ENCODE measurements around the gene PSME1.

PSME1 gene

GRCh38 chr14:24130717-24131548 lies 5.1 kb upstream of the PSME1 start:
- no peak overlapping the region for H3K4me3 Mint-ChIP-seq
- H3K4me1 Mint-ChIP-seq: peaks cover 34% of the 10 kb centered on the region
- H3K9me3 Mint-ChIP-seq: no peaks in the 10 kb centered on the region
- H3K27me3 Mint-ChIP-seq (ENCODE audit: low read depth, poor library complexity): peaks cover 13% of the 10 kb centered on the region
- no peak for TF ChIP-seq CTCF (IDR thresholded peaks at IDR 0.05)
- H3K36me3 Mint-ChIP-seq (ENCODE audit: low read depth): no peaks in the 10 kb centered on the region
- H3K27ac Mint-ChIP-seq: peak overlapping the region; percentile 73
- no peak for DNase-seq

GRCh38 chr14:24131549-24131966 lies 4.4 kb upstream of the PSME1 start:
- DNase-seq: no peak
- Mint-ChIP-seq H3K27ac (no peak overlapping the region), H3K36me3 (ENCODE audit: low read depth) (no peaks in the 10 kb centered on the region), H3K4me1 (peaks cover 36% of the 10 kb centered on the region), H3K4me3 (no peak overlapping the region), H3K27me3 (ENCODE audit: low read depth, poor library complexity) (peaks cover 13% of the 10 kb centered on the region), H3K9me3 (no peaks in the 10 kb centered on the region)
- TF ChIP-seq CTCF (IDR thresholded peaks at IDR 0.05): no peak

GRCh38 chr14:24132061-24132685 lies 3.8 kb upstream of the PSME1 start:
- peaks cover 19% of the 10 kb centered on the region for H3K27me3 Mint-ChIP-seq (ENCODE audit: low read depth, poor library complexity)
- H3K4me3 Mint-ChIP-seq: no peak overlapping the region
- DNase-seq: no peak
- TF ChIP-seq CTCF (IDR thresholded peaks at IDR 0.05): no peak
- H3K4me1 Mint-ChIP-seq: peaks cover 42% of the 10 kb centered on the region
- no peaks in the 10 kb centered on the region for H3K9me3 Mint-ChIP-seq
- H3K36me3 Mint-ChIP-seq (ENCODE audit: low read depth): peaks cover 2% of the 10 kb centered on the region
- H3K27ac Mint-ChIP-seq: peak overlapping the region; percentile 68

- no peak for TF ChIP-seq CTCF (IDR thresholded peaks at IDR 0.05)
- peaks cover 47% of the 10 kb centered on the region for H3K4me1 Mint-ChIP-seq
- no peak overlapping the region for H3K4me3 Mint-ChIP-seq
- peaks cover 5% of the 10 kb centered on the region for H3K36me3 Mint-ChIP-seq (ENCODE audit: low read depth)
- H3K27ac Mint-ChIP-seq: no peak overlapping the region
- peaks cover 22% of the 10 kb centered on the region for H3K27me3 Mint-ChIP-seq (ENCODE audit: low read depth, poor library complexity)
- DNase-seq: no peak
- H3K9me3 Mint-ChIP-seq: no peaks in the 10 kb centered on the region
These were observed 3.0 kb upstream of the PSME1 start for GRCh38 chr14:24132976-24133375.

DNA sequence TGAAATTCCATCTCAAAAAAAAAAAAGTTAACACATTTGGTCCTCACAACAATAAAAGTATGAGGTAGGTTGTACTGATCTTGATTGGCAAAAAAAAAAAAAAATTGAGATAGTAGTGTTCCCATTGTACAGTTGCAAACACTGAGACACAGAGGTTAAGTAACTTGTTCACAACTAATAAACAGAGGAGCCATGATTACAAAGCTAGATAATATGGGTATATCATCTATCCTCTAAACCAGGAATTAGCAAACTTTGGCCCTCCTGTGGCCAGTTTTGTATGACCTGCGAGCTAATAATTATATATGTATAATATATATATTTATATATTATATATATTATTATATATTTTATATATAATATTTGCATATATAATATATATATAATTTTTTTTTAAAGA lies 2.3 kb upstream of the PSME1 start:
- TF ChIP-seq CTCF (IDR thresholded peaks at IDR 0.05): no peak
- Mint-ChIP-seq H3K27ac (no peak overlapping the region), H3K9me3 (no peaks in the 10 kb centered on the region), H3K27me3 (ENCODE audit: low read depth, poor library complexity) (peaks cover 22% of the 10 kb centered on the region), H3K36me3 (ENCODE audit: low read depth) (peaks cover 13% of the 10 kb centered on the region), H3K4me3 (no peak overlapping the region), H3K4me1 (peaks cover 54% of the 10 kb centered on the region)
- DNase-seq: no peak

DNA sequence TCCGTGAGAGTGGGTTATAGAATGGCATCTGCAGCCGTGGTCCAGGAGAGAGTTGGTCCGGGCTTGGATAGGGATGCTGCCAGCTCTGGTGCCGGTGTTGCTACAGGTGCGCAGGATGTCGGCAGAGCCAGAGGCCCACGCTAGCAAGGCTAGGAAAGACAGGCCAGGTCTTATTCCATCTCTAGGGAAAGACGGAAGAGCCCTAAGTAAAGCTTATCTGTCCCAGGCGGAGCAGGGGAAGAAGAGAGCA lies 485 bp upstream of the PSME1 start:
- peaks cover 22% of the 10 kb centered on the region for H3K27me3 Mint-ChIP-seq (ENCODE audit: low read depth, poor library complexity)
- peaks cover 67% of the 10 kb centered on the region for H3K4me1 Mint-ChIP-seq
- H3K36me3 Mint-ChIP-seq (ENCODE audit: low read depth): peaks cover 25% of the 10 kb centered on the region
- no peak overlapping the region for H3K27ac Mint-ChIP-seq
- no peaks in the 10 kb centered on the region for H3K9me3 Mint-ChIP-seq
- no peak for TF ChIP-seq CTCF (IDR thresholded peaks at IDR 0.05)
- H3K4me3 Mint-ChIP-seq: peak overlapping the region; percentile 88
- no peak for DNase-seq

All from nephron progenitor cell (in vitro differentiated cells).